SK-N-SH treated with all-trans-retinoic acid at 6 μM for 48 hours (cell line): Measurements from ENCODE around the gene DHX57.

Experiments
- ATAC-seq: fragments of 200-7000 bp; cut with Tn5 transposase; 3 replicates; pipeline ENCODE4 v1.9.1; 2020; ENCODE audit warnings: mild to moderate bottlenecking, moderate library complexity
- ARNTL ChIP-seq: fragments of 450-650 bp; formaldehyde crosslinking; IDR thresholded peaks from 2 replicates; pipeline ENCODE4 v1.5.0; 2020; ENCODE audit warnings: low read depth, mild to moderate bottlenecking, moderate library complexity, borderline replicate concordance
- BACH2 ChIP-seq: fragments of 250-450 bp; sonication (Bioruptor Pico); IDR thresholded peaks from 2 replicates; pipeline ENCODE4 v1.9.0; 2021; ENCODE audit warnings: mild to moderate bottlenecking, borderline replicate concordance
- CSDC2 ChIP-seq: fragments of 250-450 bp; sonication (Bioruptor Pico); IDR thresholded peaks from 2 replicates; pipeline ENCODE4 v1.5.0; 2020; ENCODE audit warnings: mild to moderate bottlenecking, moderate library complexity
- CSRNP3 ChIP-seq: fragments of 250-450 bp; sonication (Bioruptor Pico); IDR thresholded peaks from 2 replicates; pipeline ENCODE4 v1.5.1; 2021; ENCODE audit warnings: mild to moderate bottlenecking, moderate library complexity
- ESRRG ChIP-seq: fragments of 250-450 bp; sonication (Bioruptor Pico); IDR thresholded peaks from 2 replicates; pipeline ENCODE4 v1.6.1; 2021; ENCODE audit warnings: mild to moderate bottlenecking
- GLIS3 ChIP-seq: fragments of 250-450 bp; sonication (Bioruptor Pico); IDR thresholded peaks from 2 replicates; pipeline ENCODE4 v1.5.0; 2020; ENCODE audit warnings: mild to moderate bottlenecking, moderate library complexity
- ISL1 ChIP-seq: fragments of 250-450 bp; sonication (Bioruptor Pico); IDR thresholded peaks from 2 replicates; pipeline ENCODE4 v2.1.2; 2022; ENCODE audit warnings: mild to moderate bottlenecking, moderate library complexity
- PATZ1 ChIP-seq: fragments of 250-450 bp; sonication (Bioruptor Pico); IDR thresholded peaks from 2 replicates; pipeline ENCODE4 v1.8.0; 2020; ENCODE audit warnings: mild to moderate bottlenecking, moderate library complexity, borderline replicate concordance
- POU6F1 ChIP-seq: fragments of 250-450 bp; sonication (Bioruptor Pico); IDR thresholded peaks from 2 replicates; pipeline ENCODE4 v1.8.0; 2021; ENCODE audit warnings: low read depth, mild to moderate bottlenecking, moderate library complexity, borderline replicate concordance
- PPARA ChIP-seq: fragments of 250-450 bp; sonication (Bioruptor Pico); IDR thresholded peaks from 2 replicates; pipeline ENCODE4 v1.5.0; 2020; ENCODE audit warnings: mild to moderate bottlenecking, borderline replicate concordance
- RARB ChIP-seq: fragments of 250-450 bp; sonication (Bioruptor Pico); IDR thresholded peaks from 2 replicates; pipeline ENCODE4 v1.8.0; 2021; ENCODE audit warnings: mild to moderate bottlenecking, moderate library complexity
- SNAI2 ChIP-seq: fragments of 250-450 bp; sonication (Bioruptor Pico); IDR thresholded peaks from 2 replicates; pipeline ENCODE4 v1.5.0; 2020; ENCODE audit warnings: mild to moderate bottlenecking, moderate library complexity
- TCF4 ChIP-seq: fragments of 250-450 bp; sonication (Bioruptor Pico); IDR thresholded peaks from 2 replicates; pipeline ENCODE4 v1.8.0; 2021; ENCODE audit warnings: mild to moderate bottlenecking, moderate library complexity, borderline replicate concordance
- TOX ChIP-seq: fragments of 250-450 bp; sonication (Bioruptor Pico); IDR thresholded peaks from 2 replicates; pipeline ENCODE4 v1.8.0; 2021; ENCODE audit warnings: mild to moderate bottlenecking, moderate library complexity, borderline replicate concordance
- TSHZ2 ChIP-seq: fragments of 250-450 bp; sonication (Bioruptor Pico); IDR thresholded peaks from 2 replicates; pipeline ENCODE4 v1.5.0; 2020; ENCODE audit warnings: mild to moderate bottlenecking, moderate library complexity
- ZC3H10 ChIP-seq: fragments of 250-450 bp; sonication (Bioruptor Pico); IDR thresholded peaks from 2 replicates; pipeline ENCODE4 v1.5.1; 2021; ENCODE audit warnings: mild to moderate bottlenecking, moderate library complexity
- ZFP30 ChIP-seq: fragments of 450-650 bp; formaldehyde crosslinking; IDR thresholded peaks from 2 replicates; pipeline ENCODE4 v1.5.0; 2022; ENCODE audit warnings: mild to moderate bottlenecking, moderate library complexity
- ZNF565 ChIP-seq: fragments of 450-650 bp; formaldehyde crosslinking; conservative IDR thresholded peaks from 2 replicates; pipeline ENCODE4 v1.5.0; 2020; ENCODE audit warnings: low read depth, mild to moderate bottlenecking, moderate library complexity
- ZNF70 ChIP-seq: fragments of 450-650 bp; formaldehyde crosslinking; IDR thresholded peaks from 2 replicates; pipeline ENCODE4 v1.5.0; 2020; ENCODE audit warnings: mild to moderate bottlenecking, moderate library complexity

The DHX57 gene

DNA sequence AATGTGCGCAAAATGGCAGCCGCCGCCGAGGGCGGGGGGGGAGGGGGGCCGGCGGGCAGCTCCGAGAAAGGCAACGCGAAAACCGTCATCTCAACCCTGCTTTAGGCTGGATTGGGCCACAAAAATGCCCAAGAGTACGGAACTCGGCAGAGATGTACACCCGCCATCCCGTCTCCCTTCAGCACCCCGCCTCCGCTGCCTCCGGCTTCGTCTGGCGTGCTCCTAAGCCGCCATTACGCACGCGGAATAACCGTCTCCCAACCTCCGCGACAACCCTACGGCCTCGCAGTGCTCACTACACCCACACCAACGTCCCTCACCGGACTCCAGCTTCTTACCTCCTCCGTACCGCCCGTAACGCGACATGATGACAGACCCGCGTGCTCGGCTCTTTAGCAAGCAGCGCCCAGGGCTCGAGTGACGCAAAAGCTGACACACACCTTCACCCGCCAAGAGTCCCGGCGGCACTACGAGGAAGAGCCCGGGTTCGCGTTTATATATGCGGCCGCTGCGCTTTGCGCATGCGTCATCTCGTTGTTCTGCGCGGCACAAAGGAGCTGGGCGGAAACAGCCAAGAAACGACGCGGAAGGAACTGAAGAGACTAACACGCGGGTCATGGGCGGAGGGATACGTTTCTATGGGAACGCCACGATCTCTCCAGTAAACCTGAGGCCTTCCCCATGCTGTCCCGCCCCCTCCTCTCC, 124.7 kb downstream of the DHX57 start, which contains the start of gene SRSF7 (continued):
- peak; percentile 96 for TF ChIP-seq CSRNP3 (CRISPR knock-in tag)
- peak; percentile 98 for TF ChIP-seq GLIS3
- peak; percentile 84; the same call in 1 of the 2 replicates for TF ChIP-seq POU6F1 (CRISPR knock-in tag)
- TF ChIP-seq TCF4 (CRISPR knock-in tag) = no peak
- TF ChIP-seq BACH2 (CRISPR knock-in tag) = no peak
- TF ChIP-seq TOX (CRISPR knock-in tag) = 0 out of 2 replicates have a peak, but pooled peaks have one; percentile 46
- TF ChIP-seq ZFP30 = peak; percentile 63; the same call in 1 of the 2 replicates
- TF ChIP-seq, all 23 proteins: peak for 16

GRCh38 chr2:38750011-38750890, 125.5 kb downstream of the DHX57 start:
- ATAC-seq = peak; percentile 47

More at GRCh38 chr2:38750011-38750890, 125.5 kb downstream of the DHX57 start:
- TF ChIP-seq RARB (CRISPR knock-in tag) = no peak
- no peak for TF ChIP-seq ARNTL
- no peak for TF ChIP-seq ZC3H10 (CRISPR knock-in tag)
- TF ChIP-seq CSDC2 (CRISPR knock-in tag) = no peak
- no peak for TF ChIP-seq ZNF70
- TF ChIP-seq POU6F1 (CRISPR knock-in tag) = no peak
- TF ChIP-seq ISL1 (CRISPR knock-in tag) = no peak
- no peak for TF ChIP-seq PATZ1 (CRISPR knock-in tag)
- no peak for TF ChIP-seq SNAI2 (CRISPR knock-in tag)
- no peak for TF ChIP-seq TCF4 (CRISPR knock-in tag)
- TF ChIP-seq ESRRG = no peak
- no peak for TF ChIP-seq CSRNP3 (CRISPR knock-in tag)
- TF ChIP-seq ZNF565 (CRISPR knock-in tag) = no peak
- TF ChIP-seq PPARA (CRISPR knock-in tag) = no peak
- TF ChIP-seq TSHZ2 (CRISPR knock-in tag) = no peak
- no peak for TF ChIP-seq TOX (CRISPR knock-in tag)
- TF ChIP-seq ZFP30 = no peak
- no peak for TF ChIP-seq GLIS3
- TF ChIP-seq, all 23 proteins: peak for 0
